Activated naive CD4-positive, alpha-beta T cell treated with anti-CD3 and anti-CD28 coated beads, Interleukin-2, amount 50 U/mL, for 24 hours (primary cell): ENCODE measurements around the gene NAMPT.
A peak's percentile ranks its signal among the peaks of the same experiment; 100 is the strongest.

Source experiments
- H3K27ac Mint-ChIP-seq: one replicate; pipeline ENCODE4 v1.8.0; 2021; ENCODE audit warnings: mild to moderate bottlenecking, mixed read lengths
- H3K27me3 Mint-ChIP-seq: one replicate; pipeline ENCODE4 v1.8.0; 2021; ENCODE audit warnings: mixed read lengths
- H3K36me3 Mint-ChIP-seq: one replicate; pipeline ENCODE4 v1.8.0; 2021; ENCODE audit warnings: mixed read lengths
- H3K4me1 Mint-ChIP-seq: one replicate; pipeline ENCODE4 v1.8.0; 2021; ENCODE audit warnings: mixed read lengths
- H3K4me3 Mint-ChIP-seq: one replicate; pipeline ENCODE4 v1.8.0; 2021; ENCODE audit warnings: mild to moderate bottlenecking, mixed read lengths
- H3K9me3 Mint-ChIP-seq: one replicate; pipeline ENCODE4 v1.8.0; 2021; ENCODE audit warnings: mixed read lengths

The NAMPT gene

DNA sequence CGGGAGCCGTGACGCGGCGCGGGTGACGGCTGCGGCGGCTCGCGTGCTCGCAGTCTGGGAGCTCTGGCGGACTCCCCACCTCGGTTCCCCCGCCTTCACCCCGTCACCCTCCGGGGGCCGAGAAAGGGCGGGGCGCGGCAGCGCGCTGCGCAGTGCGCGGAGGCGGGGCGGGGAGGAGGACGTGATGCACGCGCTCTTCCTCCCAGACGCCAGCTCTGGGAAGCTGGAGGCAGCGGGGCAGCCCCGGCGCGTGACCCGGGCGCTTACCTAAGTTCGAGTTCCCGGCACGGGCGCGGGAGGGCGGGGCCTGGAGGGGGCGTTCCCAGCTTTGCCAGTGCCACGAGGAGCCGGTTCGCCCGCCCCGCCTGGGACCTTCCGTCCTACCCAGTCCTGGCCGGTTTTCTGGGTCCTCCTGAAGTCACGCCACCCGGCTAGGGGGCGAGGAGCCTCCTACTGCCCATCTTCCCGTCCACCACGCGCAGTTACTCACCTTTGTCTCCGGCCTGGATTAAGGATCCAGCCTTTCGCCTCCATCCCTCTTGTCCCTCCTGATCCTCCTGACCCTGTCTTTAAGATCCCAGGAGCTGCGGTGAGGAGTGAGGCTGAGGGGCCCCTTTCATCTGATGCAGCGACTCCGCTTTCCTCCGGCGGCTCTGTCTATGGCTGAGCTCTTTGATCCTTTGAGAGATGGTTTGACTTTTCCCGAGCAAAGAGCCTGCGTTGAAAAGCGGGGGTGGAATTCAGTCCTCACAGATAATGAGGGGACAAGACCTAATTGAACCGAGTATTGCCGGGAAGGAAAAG, 470 bp upstream of the NAMPT start:
- Mint-ChIP-seq H3K4me1 (peaks cover 10% of the 10 kb centered on the region), H3K36me3 (peaks cover 26% of the 10 kb centered on the region), H3K27me3 (no peaks in the 10 kb centered on the region), H3K4me3 (peak overlapping the region; percentile 97), H3K9me3 (no peaks in the 10 kb centered on the region), H3K27ac (peak overlapping the region; percentile 100)

DNA sequence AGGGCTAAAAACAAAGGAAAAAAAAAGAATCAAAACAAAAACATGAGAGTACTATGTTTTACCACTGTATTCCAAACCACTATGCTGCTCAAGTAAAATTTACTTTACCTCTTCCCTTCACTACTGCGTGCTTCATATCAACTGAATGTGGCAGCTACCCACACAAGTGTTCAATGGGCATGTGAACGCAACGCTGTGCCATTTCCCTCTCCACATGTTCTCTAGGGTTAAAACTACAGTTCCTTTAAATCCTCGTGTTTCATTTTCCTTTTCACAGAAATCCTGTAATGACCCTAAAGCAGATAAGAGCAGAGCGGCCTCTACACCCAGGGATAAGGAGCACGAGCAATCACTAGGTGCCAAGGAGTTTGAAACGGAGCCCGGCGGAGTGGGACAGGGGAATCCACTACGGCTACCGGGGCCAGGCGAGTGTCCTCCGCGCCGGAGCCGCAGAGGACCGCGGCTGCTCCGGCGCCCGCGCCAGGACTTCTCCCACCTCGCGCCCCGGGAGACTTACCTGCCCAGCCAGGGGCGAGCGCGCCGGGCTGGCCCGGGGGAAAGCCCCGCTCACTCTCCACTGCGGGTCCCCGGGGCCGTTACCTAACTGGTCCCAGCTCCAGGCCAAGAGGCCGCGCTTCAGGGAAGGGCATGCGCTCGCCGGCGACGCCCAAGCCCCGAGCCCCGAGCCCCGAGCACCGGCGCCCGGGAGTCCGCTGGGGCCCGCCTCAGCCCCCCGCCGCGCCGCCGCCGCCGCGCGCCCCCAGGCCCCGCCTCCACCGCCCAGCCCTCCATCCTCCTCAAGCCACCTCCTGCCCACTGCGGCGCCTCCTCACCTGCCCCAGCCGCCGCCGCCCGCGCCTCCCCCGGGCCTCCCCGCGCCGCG, 711 bp downstream of the NAMPT start:
- peak overlapping the region; percentile 97 for H3K4me3 Mint-ChIP-seq
- H3K9me3 Mint-ChIP-seq: no peaks in the 10 kb centered on the region
- H3K36me3 Mint-ChIP-seq: peaks cover 38% of the 10 kb centered on the region
- H3K27ac Mint-ChIP-seq: peak overlapping the region; percentile 98
- H3K27me3 Mint-ChIP-seq: no peaks in the 10 kb centered on the region
- peaks cover 22% of the 10 kb centered on the region for H3K4me1 Mint-ChIP-seq

DNA sequence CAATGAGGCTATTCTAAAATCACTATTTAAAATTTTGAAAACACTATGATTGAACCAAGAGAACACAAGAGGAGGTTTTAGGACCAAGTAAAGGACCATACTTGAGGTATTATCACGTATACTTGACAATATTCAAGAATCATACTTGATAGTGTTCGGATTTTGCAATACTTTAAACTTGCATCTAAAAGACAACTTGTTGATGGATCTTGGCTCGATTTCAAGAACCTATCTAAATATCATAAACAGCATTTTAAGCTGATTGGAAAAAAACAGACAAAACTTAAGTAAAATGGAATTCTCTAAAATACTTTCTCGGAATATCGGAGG, 1.3 kb downstream of the NAMPT start:
- peak overlapping the region; percentile 96 for H3K4me3 Mint-ChIP-seq
- H3K27me3 Mint-ChIP-seq: no peaks in the 10 kb centered on the region
- no peaks in the 10 kb centered on the region for H3K9me3 Mint-ChIP-seq
- peak overlapping the region; percentile 97 for H3K27ac Mint-ChIP-seq
- peaks cover 23% of the 10 kb centered on the region for H3K4me1 Mint-ChIP-seq
- H3K36me3 Mint-ChIP-seq: peaks cover 42% of the 10 kb centered on the region

DNA sequence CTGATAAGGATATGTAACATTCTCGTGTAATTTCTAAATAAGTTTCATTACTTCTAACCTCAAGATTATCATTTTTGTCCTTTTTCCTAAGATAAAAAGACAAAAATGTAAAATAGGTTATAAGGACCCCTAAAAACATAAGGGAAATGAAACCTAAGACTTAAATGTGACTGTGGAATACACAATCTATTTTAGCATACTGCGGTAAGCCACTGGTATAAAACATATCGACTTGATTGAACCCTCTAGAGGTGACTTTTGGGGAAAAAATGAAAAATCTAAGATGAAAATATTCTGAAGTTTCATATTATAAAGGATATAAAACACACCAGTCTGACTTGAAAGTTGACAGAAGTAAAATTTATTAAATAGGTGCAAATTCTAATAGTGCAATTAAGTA, 1.9 kb downstream of the NAMPT start:
- Mint-ChIP-seq H3K4me3 (peak overlapping the region; percentile 96), H3K4me1 (peaks cover 28% of the 10 kb centered on the region), H3K27ac (peak overlapping the region; percentile 90), H3K36me3 (peaks cover 48% of the 10 kb centered on the region), H3K9me3 (no peaks in the 10 kb centered on the region), H3K27me3 (no peaks in the 10 kb centered on the region)

DNA sequence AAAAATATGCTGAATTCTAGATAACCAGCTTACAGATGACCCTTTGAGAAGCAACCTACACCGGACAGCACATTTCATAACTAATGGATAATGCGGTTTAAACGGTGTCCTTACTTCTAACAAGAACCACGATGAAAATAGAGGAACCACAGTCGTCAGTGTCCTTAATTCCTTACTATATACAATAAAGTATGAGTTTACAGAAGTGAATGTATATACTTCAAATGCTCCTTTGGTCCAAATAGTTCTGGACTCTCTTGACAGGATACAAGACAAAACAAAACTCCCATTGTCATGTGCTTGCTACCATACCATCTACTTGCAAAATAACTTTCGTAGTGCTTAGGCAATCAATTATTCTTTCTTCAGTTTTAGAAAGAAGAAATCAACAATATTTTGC, 2.4 kb downstream of the NAMPT start:
- Mint-ChIP-seq H3K9me3 (no peaks in the 10 kb centered on the region), H3K27ac (peak overlapping the region; percentile 90), H3K4me3 (peak overlapping the region; percentile 96), H3K4me1 (peaks cover 33% of the 10 kb centered on the region), H3K36me3 (peaks cover 51% of the 10 kb centered on the region), H3K27me3 (no peaks in the 10 kb centered on the region)

DNA sequence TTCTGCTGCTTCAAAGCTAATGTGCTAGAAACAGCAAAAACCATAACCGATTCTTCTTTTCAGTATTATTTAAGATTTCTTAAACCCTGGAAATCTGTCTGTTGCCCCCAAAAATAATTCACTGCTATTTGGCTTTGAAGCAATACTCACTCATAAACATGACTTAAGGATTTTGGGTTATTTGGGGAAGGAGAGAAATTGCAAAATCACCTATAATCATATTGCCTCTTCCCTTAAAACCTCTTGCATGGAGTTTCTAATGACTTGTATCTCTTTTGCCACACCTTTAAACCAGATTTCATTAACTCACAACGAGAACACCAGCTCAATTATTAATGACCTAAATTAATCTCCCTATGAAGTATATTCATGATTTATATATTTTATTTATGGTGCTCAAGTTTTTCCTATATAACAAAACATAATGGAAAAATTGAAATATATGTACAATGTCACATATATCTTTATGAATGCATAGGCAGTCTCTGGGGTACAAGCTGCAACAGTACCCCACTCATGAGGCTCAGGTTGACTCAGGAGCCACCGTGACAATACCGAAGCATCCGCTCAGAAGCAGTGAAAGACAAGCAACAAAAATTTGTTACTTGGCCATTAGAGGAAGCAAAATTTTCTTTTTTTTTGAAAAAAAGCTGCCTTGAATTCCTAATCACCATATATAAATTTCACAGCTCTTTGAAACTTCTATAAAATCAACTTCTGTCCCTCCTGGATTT, 3.0 kb downstream of the NAMPT start:
- Mint-ChIP-seq H3K27me3 (no peaks in the 10 kb centered on the region), H3K36me3 (peaks cover 56% of the 10 kb centered on the region), H3K9me3 (no peaks in the 10 kb centered on the region), H3K27ac (peak overlapping the region; percentile 90), H3K4me1 (peaks cover 37% of the 10 kb centered on the region), H3K4me3 (peak overlapping the region; percentile 96)

GRCh38 chr7:106281127-106281526, 3.7 kb downstream of the NAMPT start:
- peak overlapping the region; percentile 96 for H3K4me3 Mint-ChIP-seq
- peaks cover 59% of the 10 kb centered on the region for H3K36me3 Mint-ChIP-seq
- peaks cover 35% of the 10 kb centered on the region for H3K4me1 Mint-ChIP-seq
- peak overlapping the region; percentile 81 for H3K27ac Mint-ChIP-seq
- no peaks in the 10 kb centered on the region for H3K27me3 Mint-ChIP-seq
- no peaks in the 10 kb centered on the region for H3K9me3 Mint-ChIP-seq

GRCh38 chr7:106279425-106280197, 5.2 kb downstream of the NAMPT start:
- peak overlapping the region; percentile 96 for H3K27ac Mint-ChIP-seq
- no peaks in the 10 kb centered on the region for H3K27me3 Mint-ChIP-seq
- H3K4me3 Mint-ChIP-seq: peak overlapping the region; percentile 96
- peaks cover 63% of the 10 kb centered on the region for H3K36me3 Mint-ChIP-seq
- peaks cover 33% of the 10 kb centered on the region for H3K4me1 Mint-ChIP-seq
- H3K9me3 Mint-ChIP-seq: no peaks in the 10 kb centered on the region

- peaks cover 63% of the 10 kb centered on the region for H3K36me3 Mint-ChIP-seq
- H3K9me3 Mint-ChIP-seq: no peaks in the 10 kb centered on the region
- H3K4me1 Mint-ChIP-seq: peaks cover 34% of the 10 kb centered on the region
- peak overlapping the region; percentile 61 for H3K27ac Mint-ChIP-seq
- no peaks in the 10 kb centered on the region for H3K27me3 Mint-ChIP-seq
- peak overlapping the region; percentile 96 for H3K4me3 Mint-ChIP-seq
Measured at GRCh38 chr7:106278695-106279094, 6.1 kb downstream of the NAMPT start.

- peaks cover 63% of the 10 kb centered on the region for H3K36me3 Mint-ChIP-seq
- H3K27me3 Mint-ChIP-seq: no peaks in the 10 kb centered on the region
- peak overlapping the region; percentile 65 for H3K27ac Mint-ChIP-seq
- peak overlapping the region; percentile 96 for H3K4me3 Mint-ChIP-seq
- H3K4me1 Mint-ChIP-seq: peaks cover 38% of the 10 kb centered on the region
- H3K9me3 Mint-ChIP-seq: no peaks in the 10 kb centered on the region
Measured at GRCh38 chr7:106277976-106278375, 6.8 kb downstream of the NAMPT start.

GRCh38 chr7:106276513-106276912, 8.3 kb downstream of the NAMPT start:
- Mint-ChIP-seq H3K4me3 (peak overlapping the region; percentile 76), H3K27ac (peak overlapping the region; percentile 30)

DNA sequence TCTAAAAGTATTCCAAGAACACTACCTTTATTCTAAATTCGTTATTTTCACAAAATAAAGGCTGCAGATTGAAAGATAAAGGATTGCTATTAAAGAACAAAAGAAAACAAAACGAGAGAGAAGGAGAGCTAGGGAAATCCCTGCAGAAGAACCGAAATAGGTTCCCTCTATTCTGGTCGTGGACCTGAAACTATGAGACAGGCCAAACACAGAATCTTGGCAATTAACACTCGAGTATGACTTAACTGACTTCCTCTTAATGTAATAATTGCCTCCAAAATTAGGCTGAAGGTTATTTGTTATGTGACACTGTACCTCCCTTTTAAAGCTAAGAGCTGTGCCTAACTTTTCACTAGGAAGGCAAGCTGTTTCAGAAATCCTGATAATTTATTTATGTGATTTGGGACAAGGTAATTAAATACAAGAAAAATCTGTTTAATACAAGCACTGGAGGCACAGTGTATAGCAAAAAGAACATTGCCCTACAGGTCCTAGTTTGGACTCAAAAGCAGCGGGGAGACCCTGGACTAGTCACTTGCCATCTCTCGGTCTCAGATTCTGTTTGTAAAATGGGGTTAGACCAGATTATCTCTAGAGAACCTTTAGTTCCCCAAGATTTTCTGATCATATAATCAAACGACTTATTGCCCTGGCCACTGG, 11.6 kb downstream of the NAMPT start:
- Mint-ChIP-seq H3K9me3 (no peaks in the 10 kb centered on the region), H3K27ac (peak overlapping the region; percentile 79), H3K4me3 (peak overlapping the region; percentile 62), H3K27me3 (no peaks in the 10 kb centered on the region), H3K36me3 (peaks cover 47% of the 10 kb centered on the region), H3K4me1 (peaks cover 44% of the 10 kb centered on the region)

More at GRCh38 chr7:106276513-106276912, 8.3 kb downstream of the NAMPT start:
- Mint-ChIP-seq H3K27me3 (no peaks in the 10 kb centered on the region), H3K9me3 (no peaks in the 10 kb centered on the region), H3K36me3 (peaks cover 57% of the 10 kb centered on the region), H3K4me1 (peaks cover 42% of the 10 kb centered on the region)

- no peaks in the 10 kb centered on the region for H3K27me3 Mint-ChIP-seq
- no peaks in the 10 kb centered on the region for H3K9me3 Mint-ChIP-seq
- H3K4me3 Mint-ChIP-seq: no peak overlapping the region
- peak overlapping the region; percentile 57 for H3K27ac Mint-ChIP-seq
- H3K4me1 Mint-ChIP-seq: peaks cover 37% of the 10 kb centered on the region
- H3K36me3 Mint-ChIP-seq: peaks cover 51% of the 10 kb centered on the region
Measured at GRCh38 chr7:106270122-106270977, 14.4 kb downstream of the NAMPT start.
